BE2C (cell line): ENCODE data around the gene KIF5C.

Experiments used
- DNase-seq: peaks from one replicate; pipeline ENCODE4 v3.0.0-alpha.2; 2020
- H3K27me3 ChIP-seq: fragments of 250-450 bp; sonication (Bioruptor Pico); 2 replicates; pipeline ENCODE4 v1.5.1; 2020; ENCODE audit warnings: mild to moderate bottlenecking
- H3K36me3 ChIP-seq: fragments of 250-450 bp; sonication (Bioruptor Pico); 2 replicates; pipeline ENCODE4 v1.5.1; 2020; ENCODE audit warnings: mild to moderate bottlenecking
- H3K4me1 ChIP-seq: fragments of 250-450 bp; sonication (Bioruptor Pico); 2 replicates; pipeline ENCODE4 v1.5.1; 2020
- H3K4me3 ChIP-seq: 2 replicates; pipeline ENCODE4 v1.5.1; 2011; ENCODE audit warnings: low read depth, low read length
- H3K9me3 ChIP-seq: fragments of 250-450 bp; sonication (Bioruptor Pico); 2 replicates; pipeline ENCODE4 v1.5.1; 2020
- TF ChIP-seq, protein P1 (sequence below): IDR thresholded peaks from 2 replicates; pipeline ENCODE4 v1.5.1; 2012; ENCODE audit warnings: mild to moderate bottlenecking, low read depth, low read length

Gene KIF5C

DNA sequence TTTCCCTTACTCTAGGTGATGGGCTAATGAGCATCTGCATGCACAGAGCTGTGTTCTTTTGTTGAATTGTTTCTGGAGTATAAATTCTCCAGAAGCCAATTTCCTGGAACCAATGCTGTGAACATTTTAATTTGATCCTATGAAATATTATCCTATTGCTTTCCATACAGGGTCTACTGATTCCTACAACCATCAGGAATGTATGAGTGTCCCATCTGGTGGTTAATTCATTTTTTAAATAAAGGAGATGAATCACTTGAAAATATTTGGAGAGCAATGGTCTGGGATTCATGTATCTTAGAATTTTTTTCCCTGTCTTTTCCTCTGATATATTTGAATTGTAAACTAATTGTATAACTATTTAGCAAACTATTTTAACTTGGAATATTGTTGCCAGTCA, 14.0 kb downstream of the KIF5C start:
- TF ChIP-seq, protein P1, sequence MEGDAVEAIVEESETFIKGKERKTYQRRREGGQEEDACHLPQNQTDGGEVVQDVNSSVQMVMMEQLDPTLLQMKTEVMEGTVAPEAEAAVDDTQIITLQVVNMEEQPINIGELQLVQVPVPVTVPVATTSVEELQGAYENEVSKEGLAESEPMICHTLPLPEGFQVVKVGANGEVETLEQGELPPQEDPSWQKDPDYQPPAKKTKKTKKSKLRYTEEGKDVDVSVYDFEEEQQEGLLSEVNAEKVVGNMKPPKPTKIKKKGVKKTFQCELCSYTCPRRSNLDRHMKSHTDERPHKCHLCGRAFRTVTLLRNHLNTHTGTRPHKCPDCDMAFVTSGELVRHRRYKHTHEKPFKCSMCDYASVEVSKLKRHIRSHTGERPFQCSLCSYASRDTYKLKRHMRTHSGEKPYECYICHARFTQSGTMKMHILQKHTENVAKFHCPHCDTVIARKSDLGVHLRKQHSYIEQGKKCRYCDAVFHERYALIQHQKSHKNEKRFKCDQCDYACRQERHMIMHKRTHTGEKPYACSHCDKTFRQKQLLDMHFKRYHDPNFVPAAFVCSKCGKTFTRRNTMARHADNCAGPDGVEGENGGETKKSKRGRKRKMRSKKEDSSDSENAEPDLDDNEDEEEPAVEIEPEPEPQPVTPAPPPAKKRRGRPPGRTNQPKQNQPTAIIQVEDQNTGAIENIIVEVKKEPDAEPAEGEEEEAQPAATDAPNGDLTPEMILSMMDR = no peak
- Histone ChIP-seq H3K4me3 (no peak overlapping the region), H3K4me1 (no peaks in the 10 kb centered on the region), H3K27me3 (no peaks in the 10 kb centered on the region), H3K36me3 (no peaks in the 10 kb centered on the region), H3K9me3 (no peaks in the 10 kb centered on the region)
- DNase-seq = no peak

DNA sequence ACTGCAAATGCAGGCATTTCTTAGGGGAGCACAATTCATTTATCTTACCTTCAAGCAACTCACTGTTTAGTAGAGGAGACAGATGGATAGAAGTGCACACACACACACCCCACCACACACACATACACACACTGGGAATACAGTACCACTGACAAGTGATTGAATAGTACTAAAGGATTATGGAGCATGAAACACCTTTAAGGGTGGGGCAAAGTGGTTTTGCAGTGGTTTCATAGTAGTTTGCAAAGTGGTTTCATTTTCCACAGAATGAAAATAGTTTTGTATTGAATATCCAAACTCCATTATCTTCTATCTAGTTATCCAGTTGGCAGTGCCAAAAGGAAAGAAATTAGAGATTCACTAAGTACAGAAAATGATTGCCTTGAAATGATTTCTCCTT, 18.9 kb downstream of the KIF5C start:
- Histone ChIP-seq H3K9me3 (no peaks in the 10 kb centered on the region), H3K4me1 (no peaks in the 10 kb centered on the region), H3K27me3 (no peaks in the 10 kb centered on the region), H3K4me3 (no peak overlapping the region), H3K36me3 (no peaks in the 10 kb centered on the region)
- TF ChIP-seq, protein P1 = no peak
- no peak for DNase-seq

DNA sequence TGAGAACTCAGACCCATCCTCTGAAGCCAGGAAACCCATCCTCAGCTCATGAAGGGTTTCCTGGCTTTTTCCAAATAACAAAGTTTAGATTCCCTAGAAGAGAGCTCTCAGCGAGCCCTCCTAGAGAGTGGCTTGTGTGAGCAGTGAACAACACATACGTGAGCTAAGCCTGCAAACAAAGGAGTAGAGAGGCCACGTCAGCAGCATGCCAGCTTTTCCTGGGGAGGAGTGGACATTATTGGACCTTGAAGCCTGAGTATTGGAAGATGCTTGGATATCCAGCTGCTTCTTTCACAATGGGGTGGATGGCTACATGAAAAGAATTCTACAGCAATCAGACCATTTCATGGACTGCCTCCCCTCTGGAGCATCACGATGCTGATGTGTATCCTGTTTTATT, 21.1 kb downstream of the KIF5C start:
- no peaks in the 10 kb centered on the region for H3K9me3 ChIP-seq
- TF ChIP-seq, protein P1 = no peak
- no peak for DNase-seq

DNA sequence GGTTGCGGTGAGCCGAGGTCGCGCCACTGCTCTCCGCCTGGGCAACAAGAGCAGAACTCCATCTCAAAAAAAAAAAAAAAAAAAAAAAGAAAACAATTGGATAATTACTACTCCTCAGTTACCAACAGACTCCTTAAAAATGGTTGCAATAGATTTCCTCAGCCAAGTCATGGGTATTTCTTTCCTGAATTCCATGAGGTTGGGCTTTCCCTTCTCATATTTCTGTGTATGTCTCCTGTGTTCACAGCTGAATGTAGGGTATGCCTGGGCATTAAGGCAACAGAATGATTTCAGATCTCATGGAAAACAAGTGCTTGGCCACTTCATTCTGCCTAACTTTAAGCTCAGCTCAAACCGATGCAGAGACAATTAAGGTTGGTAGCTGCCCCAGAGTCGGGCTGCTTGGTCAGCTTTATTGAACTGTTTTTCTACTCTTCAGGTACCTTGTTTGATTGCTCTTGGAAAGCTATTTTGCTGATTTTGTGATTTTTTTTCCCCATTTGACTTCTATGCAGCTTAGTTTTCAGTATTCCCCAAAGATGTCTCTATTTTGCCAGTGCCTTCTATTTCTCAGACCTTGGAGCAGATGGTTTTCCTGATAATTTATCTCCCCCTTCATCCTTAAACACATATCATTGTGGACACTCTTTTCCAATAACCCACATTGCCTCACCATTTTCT, 24.8 kb downstream of the KIF5C start:
- TF ChIP-seq, protein P1 = no peak
- H3K9me3 ChIP-seq = no peaks in the 10 kb centered on the region
- DNase-seq = no peak
- no peaks in the 10 kb centered on the region for H3K27me3 ChIP-seq
- no peaks in the 10 kb centered on the region for H3K4me1 ChIP-seq
- no peak overlapping the region for H3K4me3 ChIP-seq
- H3K36me3 ChIP-seq = no peaks in the 10 kb centered on the region

More for the DNA sequence above, 21.1 kb downstream of the KIF5C start:
- no peaks in the 10 kb centered on the region for H3K27me3 ChIP-seq
- no peak overlapping the region for H3K4me3 ChIP-seq
- no peaks in the 10 kb centered on the region for H3K36me3 ChIP-seq
- no peaks in the 10 kb centered on the region for H3K4me1 ChIP-seq

DNA sequence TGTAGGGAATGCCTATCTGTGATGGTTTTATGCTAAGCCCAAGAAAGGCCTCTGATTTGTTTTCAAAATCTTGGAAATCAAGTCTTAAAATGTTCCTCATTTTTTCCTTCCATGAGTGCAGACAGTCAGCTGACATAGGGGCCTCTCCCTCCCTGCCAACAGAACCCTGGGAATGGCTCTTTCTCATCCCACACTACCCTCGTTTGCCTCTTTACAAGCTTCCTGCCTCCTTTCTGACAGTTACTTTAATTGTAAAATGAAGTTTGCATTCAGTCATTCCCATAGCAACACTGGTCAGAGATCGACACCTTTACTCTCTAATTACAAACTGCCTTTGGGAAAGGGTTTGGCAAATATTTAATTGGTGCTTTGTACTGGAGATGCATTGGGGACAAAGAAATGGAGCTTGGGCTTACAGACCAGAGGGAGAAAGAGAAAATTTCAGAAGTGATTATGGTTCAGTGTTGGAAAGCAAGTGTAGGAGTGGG, 25.4 kb downstream of the KIF5C start:
- TF ChIP-seq, protein P1 = no peak
- H3K36me3 ChIP-seq = no peaks in the 10 kb centered on the region
- no peak overlapping the region for H3K4me3 ChIP-seq
- no peaks in the 10 kb centered on the region for H3K9me3 ChIP-seq
- H3K4me1 ChIP-seq = no peaks in the 10 kb centered on the region
- no peak for DNase-seq
- H3K27me3 ChIP-seq = no peaks in the 10 kb centered on the region

DNA sequence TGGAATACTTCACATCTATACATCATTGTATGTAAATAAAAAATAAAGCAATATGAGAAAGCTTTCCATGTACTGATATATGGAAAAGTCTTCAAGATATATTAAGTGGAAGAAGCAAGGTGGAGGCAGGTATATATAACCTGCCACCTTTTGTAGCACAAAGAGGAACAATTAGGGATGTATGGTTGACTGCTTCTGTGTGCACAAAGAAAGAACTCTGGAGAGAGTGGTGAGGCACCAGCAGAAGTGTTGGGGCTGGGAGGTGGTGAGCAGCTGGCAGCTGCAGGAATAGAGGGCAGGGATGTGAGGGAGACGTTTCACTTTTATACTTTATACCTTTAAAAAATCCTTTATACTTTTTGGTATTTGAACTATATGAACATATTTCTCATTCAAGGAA, 26.1 kb downstream of the KIF5C start:
- Histone ChIP-seq H3K9me3 (no peaks in the 10 kb centered on the region), H3K4me1 (no peaks in the 10 kb centered on the region), H3K36me3 (no peaks in the 10 kb centered on the region), H3K4me3 (no peak overlapping the region), H3K27me3 (no peaks in the 10 kb centered on the region)
- TF ChIP-seq, protein P1 = no peak
- no peak for DNase-seq
